MM.1S (cell line): Measurements from ENCODE around the gene GAB1.

Source experiments
- EZH2phosphoT487 ChIP-seq: fragments of 300-600 bp; sonication (generic); IDR thresholded peaks from 2 replicates; pipeline ENCODE4 v1.6.1; 2018; ENCODE audit warnings: antibody characterized with exemption, low read length
- TF ChIP-seq, protein P1 (sequence below): fragments of 300-600 bp; sonication (generic); IDR thresholded peaks from 2 replicates; pipeline ENCODE4 v1.5.1; 2016; ENCODE audit warnings: antibody characterized with exemption, low read length, mixed read lengths

DNA sequence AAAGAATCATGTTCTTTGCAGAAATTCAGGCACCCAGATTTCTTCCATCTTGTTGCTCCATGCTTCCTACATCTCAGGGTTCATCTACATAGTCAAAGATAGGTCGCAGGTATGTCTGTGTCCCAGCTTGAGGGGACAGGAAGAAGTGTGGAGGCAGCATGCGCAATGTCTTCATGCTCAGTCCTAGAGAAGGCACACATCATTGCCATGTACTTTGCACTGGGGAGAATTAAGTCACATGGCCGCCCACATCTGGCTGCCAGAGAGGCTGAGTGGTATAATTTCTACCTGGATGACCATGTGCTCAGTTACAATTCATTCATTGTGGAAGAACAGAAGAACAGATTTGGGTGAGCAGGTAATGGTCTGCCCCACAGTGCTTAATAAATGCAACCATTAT is 54.1 kb downstream of the GAB1 start:
- TF ChIP-seq, protein P1, sequence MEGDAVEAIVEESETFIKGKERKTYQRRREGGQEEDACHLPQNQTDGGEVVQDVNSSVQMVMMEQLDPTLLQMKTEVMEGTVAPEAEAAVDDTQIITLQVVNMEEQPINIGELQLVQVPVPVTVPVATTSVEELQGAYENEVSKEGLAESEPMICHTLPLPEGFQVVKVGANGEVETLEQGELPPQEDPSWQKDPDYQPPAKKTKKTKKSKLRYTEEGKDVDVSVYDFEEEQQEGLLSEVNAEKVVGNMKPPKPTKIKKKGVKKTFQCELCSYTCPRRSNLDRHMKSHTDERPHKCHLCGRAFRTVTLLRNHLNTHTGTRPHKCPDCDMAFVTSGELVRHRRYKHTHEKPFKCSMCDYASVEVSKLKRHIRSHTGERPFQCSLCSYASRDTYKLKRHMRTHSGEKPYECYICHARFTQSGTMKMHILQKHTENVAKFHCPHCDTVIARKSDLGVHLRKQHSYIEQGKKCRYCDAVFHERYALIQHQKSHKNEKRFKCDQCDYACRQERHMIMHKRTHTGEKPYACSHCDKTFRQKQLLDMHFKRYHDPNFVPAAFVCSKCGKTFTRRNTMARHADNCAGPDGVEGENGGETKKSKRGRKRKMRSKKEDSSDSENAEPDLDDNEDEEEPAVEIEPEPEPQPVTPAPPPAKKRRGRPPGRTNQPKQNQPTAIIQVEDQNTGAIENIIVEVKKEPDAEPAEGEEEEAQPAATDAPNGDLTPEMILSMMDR, result no peak
- TF ChIP-seq EZH2phosphoT487, result no peak
